Measurements from ENCODE around the gene BABAM1.
"Not testable (repeated sequence)": the region's sequence is repeated elsewhere in the genome, so short reads cannot be mapped to it uniquely, and the experiment has no call there.

BABAM1 gene

DNA sequence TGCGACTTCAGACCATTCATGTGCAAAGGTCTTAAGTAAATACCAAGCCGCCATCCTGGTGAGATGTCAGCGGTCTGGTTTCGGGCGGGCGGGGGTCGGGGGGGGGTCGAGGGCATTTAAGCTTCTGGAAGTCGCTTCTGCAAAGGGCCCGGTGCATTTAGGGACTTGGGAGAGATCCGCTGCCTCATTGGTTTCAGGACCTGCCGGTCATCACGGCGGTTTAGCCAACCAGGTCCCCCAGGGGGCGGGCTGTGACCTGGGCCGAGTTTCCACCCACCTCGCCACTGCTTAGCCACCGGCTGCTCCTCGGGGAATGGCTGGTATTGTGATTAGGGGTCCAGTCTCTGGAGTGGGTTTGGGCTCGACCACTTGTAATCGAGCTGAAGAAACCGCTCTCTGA is 22.2 kb downstream of the BABAM1 start:
- H3K27ac ChIP-seq: no peak overlapping the region
- TF ChIP-seq ZFX (IDR thresholded peaks at IDR 0.05): no peak
- TF ChIP-seq, protein P1, sequence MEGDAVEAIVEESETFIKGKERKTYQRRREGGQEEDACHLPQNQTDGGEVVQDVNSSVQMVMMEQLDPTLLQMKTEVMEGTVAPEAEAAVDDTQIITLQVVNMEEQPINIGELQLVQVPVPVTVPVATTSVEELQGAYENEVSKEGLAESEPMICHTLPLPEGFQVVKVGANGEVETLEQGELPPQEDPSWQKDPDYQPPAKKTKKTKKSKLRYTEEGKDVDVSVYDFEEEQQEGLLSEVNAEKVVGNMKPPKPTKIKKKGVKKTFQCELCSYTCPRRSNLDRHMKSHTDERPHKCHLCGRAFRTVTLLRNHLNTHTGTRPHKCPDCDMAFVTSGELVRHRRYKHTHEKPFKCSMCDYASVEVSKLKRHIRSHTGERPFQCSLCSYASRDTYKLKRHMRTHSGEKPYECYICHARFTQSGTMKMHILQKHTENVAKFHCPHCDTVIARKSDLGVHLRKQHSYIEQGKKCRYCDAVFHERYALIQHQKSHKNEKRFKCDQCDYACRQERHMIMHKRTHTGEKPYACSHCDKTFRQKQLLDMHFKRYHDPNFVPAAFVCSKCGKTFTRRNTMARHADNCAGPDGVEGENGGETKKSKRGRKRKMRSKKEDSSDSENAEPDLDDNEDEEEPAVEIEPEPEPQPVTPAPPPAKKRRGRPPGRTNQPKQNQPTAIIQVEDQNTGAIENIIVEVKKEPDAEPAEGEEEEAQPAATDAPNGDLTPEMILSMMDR (conservative IDR thresholded peaks at IDR 0.05): no peak

DNA sequence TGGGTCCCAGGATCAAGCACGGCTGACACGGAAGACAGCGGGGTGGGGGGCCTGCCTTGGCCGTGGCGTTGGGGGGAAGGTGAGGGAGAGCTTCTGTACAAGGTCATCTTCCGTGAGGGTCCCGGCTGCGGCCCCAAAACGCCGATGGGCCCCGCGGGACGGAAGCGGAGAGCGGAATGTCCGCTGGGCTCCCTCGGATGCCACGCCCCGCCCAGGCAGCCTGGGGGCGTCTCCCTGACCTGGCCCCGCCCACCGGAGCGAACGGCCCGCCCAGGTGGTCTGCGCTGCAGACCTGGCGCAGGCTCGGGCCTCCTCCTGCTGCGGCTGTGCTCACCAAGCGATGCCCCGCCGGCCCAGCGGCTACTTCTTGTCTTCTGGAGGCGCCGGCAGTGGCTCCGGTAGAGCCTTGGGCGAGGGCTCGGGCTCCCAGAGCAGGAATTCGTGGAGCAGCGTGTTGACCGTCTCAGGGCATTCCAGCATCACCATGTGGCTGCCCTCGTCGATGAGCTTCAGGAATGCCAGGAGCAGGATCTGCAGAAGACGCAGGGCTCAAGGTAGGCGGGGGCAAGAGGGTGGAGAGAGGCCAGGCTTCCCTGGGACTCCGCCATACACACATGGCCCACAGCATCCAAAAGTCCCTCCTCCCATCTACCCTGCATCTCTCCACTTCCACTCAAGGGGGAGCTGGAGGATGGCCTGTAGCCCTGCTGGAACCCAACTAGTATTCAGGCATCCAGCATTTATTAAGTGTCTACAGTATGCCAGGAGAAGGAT is 25.2 kb downstream of the BABAM1 start:
- no peak overlapping the region for H3K27ac ChIP-seq
- TF ChIP-seq, protein P1 (conservative IDR thresholded peaks at IDR 0.05): no peak; the same call in 1 of the 2 replicates
- no peak for TF ChIP-seq ZFX (IDR thresholded peaks at IDR 0.05)

DNA sequence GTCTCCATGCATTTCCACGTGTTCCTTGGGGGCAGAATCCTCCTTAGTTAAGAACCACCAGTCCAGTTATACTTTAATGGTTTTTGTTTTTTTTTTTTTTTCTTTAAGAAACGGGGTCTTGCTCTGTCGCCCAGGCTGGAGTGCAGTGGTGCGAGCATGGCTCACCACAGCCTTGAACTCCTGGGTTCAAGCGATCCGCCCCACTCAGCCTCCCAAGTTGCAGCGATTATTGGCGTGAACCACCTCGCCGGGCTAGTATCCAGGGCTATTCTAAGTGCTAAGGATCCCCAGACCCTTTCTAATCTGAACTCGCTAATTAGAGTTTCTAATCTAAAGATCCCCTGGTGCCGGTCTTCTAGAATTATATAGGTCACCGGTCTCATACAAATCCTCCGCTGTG is 26.4 kb downstream of the BABAM1 start:
- TF ChIP-seq, protein P1 (conservative IDR thresholded peaks at IDR 0.05): no peak
- no peak for TF ChIP-seq ZFX (IDR thresholded peaks at IDR 0.05)
- no peak overlapping the region for H3K27ac ChIP-seq

GRCh38 chr19:17294051-17294891 is 27.0 kb downstream of the BABAM1 start:
- H3K27ac ChIP-seq: no peak overlapping the region

DNA sequence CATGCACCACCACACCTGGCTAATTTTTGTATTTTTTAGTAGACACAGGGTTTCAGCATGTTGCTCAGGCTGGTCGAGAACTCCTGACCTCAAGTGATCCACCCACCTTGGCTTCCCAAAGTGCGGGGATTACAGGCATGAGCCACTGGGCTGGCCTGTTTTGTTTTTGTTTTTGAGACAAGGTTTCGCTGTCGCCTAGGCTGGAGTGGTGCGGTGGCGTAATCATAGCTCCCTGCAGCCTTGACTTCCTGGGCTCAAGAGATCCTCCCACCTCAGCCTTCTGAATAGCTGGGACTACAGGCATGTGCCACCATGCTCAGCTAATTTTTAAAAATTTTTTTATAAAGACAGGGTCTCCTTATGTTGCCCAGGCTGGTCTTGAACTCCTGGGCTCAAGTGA is 28.3 kb downstream of the BABAM1 start:
- H3K27ac ChIP-seq: not testable (repeated sequence)

More at GRCh38 chr19:17294051-17294891, 27.0 kb downstream of the BABAM1 start:
- TF ChIP-seq, protein P1 (conservative IDR thresholded peaks at IDR 0.05): no peak
- TF ChIP-seq ZFX (IDR thresholded peaks at IDR 0.05): no peak

DNA sequence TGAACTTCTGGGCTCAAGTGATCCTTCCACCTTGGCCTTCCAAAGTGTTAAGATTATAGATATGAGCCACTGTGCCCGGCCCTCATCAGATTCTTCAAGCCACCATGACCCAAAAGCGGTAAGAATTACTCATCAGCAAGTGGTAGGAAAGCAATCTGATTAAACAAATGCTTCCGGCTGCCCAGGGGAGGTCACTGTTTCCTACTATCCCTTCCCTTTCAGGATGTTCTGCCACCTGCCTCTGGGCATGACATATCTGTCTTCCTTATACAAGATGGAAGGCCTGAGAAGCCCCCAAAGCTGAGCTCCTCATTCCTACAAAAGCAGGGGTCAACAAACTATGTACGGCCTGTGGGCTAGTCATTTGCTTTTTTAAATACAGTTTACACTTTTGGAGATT is 29.0 kb downstream of the BABAM1 start:
- H3K27ac ChIP-seq: no peak overlapping the region
- no peak for TF ChIP-seq ZFX (IDR thresholded peaks at IDR 0.05)
- TF ChIP-seq, protein P1 (conservative IDR thresholded peaks at IDR 0.05): no peak

DNA sequence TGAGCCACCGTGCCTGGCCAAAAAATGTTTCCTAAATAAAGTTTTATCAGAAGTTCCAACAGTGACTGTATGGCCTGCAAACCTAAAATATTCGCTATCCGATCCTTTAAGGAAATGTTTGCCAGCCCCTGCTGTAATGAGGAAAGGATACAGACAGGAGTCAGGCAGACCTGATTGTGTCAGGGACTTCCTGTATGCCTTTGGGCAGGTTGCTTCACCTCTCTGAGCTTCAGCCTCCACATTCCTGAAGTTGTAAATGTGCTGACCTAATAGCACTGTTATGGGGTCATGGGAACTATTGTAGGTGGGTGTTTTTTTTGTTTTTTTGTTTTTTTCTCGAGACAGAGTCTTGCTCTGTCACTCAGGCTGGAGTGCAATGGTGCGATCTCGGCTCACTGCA is 29.7 kb downstream of the BABAM1 start:
- no peak overlapping the region for H3K27ac ChIP-seq
- no peak for TF ChIP-seq ZFX (IDR thresholded peaks at IDR 0.05)
- TF ChIP-seq, protein P1 (conservative IDR thresholded peaks at IDR 0.05): no peak

Measured in C4-2B (cell line).